Kidney tubule cell (primary cell): ENCODE results near the gene AOX1.
"Not testable (repeated sequence)": the region's sequence is repeated elsewhere in the genome, so short reads cannot be mapped to it uniquely, and the experiment has no call there.

ENCODE experiments used
- DNase-seq: peaks from one replicate; pipeline ENCODE4 v3.0.0-alpha.2; 2018; ENCODE audit warnings: low spot score

The AOX1 gene

GRCh38 chr2:200627110-200627770 lies 41.4 kb downstream of the AOX1 start:
- DNase-seq = peak; percentile 37

GRCh38 chr2:200628461-200628860 lies 42.6 kb downstream of the AOX1 start:
- peak; percentile 34 for DNase-seq

- DNase-seq = no peak
Observed at GRCh38 chr2:200631287-200631686, 45.5 kb downstream of the AOX1 start.

- no peak for DNase-seq
Observed at GRCh38 chr2:200634231-200634964, 48.6 kb downstream of the AOX1 start.

- DNase-seq = no peak
Observed at GRCh38 chr2:200635251-200635650, 49.4 kb downstream of the AOX1 start.

- no peak for DNase-seq
Observed at GRCh38 chr2:200637901-200638300, 52.1 kb downstream of the AOX1 start.

DNA sequence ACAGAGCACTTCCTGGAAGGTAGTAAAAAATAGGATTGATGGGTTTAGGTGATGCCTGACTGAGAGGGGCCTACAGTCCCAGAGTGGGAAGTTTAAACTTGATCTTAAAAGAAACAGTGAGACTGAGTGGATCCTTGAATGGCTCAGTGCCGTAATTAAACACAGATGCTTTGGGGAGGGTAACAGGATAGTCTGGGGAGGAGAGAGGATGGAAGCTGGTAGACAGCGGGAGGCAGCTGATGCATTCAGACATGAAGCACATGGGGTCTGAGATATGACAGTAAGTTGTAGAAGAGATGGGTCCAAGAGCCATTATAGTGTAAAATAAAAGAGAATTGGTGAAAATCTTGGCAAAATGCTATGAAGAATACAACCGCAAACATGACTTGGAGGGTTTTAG lies 54.4 kb downstream of the AOX1 start:
- no peak for DNase-seq

DNA sequence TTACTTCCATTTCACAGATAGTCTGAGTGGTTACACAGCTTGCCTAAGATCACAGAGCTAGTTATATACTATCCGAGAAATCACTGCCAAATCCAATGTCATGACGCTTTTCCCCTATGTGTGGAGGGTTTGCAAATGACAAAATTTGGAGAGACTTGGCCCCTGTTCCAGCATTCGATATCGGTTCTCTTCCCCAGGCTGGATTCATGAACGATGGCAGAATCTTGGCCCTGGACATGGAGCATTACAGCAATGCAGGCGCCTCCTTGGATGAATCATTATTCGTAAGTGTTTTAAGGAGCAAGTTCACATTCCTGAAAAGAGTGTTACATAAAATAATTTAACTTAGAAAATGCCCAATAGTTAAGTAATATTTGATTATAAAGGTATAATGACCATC lies 55.1 kb downstream of the AOX1 start:
- DNase-seq = no peak

- DNase-seq = not testable (repeated sequence)
Observed at GRCh38 chr2:200648518-200649281, 62.9 kb downstream of the AOX1 start.

GRCh38 chr2:200649724-200650123 lies 63.9 kb downstream of the AOX1 start:
- no peak for DNase-seq

DNA sequence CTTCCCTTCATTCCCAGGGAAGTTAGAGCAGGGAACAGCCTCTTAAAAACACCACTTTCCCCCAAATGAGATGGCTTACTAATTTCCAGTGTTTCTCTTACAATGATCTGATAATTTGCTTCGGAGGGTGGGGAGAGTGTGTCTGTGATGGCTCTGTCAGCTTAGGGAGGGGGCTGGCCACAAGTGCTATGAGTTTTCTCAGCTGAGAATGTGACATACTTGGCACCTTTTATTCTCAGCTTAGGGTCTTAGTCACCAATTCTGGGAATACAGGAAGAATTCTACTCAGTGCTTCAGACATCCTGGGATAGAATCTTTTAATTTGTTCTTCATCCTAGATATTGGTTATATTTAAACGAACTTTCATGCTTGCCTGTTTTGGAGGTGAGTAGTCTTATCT lies 64.4 kb downstream of the AOX1 start:
- no peak for DNase-seq

DNA sequence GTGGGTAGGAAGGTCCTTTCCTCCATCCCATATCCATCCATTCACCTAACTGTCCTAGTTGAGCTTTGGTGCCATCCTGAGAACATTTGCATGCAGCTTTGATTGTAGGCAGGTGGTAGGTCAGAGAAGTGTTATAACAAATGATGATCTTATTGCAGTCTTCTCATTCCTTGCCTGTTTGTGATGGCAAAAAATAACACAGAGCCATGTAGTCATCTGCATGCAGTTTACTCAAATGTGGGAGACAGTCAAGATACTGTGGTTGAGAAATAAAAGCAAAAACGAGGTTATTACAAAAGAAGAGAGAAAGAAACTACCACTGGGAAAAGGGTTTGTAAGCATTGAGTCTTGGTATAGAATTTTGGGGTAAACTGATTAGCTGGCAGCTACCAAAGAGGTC lies 66.3 kb downstream of the AOX1 start:
- DNase-seq = no peak

DNA sequence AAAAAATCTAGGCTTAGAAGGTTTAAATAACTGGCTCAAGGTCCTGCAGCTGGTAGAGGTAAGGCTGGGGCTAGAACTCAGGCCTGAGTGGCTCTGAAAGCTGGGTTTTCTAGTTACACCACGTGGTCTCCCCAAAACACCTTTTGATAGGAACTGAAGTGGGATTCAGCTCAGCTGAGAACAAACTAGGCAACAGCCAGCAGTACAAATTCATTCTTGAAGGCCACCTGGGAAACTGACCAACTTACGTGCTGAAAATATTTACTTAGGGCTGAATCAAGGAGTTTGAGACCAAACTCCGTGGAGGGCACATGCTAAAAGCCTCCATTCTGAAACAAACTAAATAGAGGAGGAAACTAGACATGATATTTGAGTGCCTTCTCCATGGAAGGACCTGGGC lies 67.2 kb downstream of the AOX1 start:
- DNase-seq = no peak

DNA sequence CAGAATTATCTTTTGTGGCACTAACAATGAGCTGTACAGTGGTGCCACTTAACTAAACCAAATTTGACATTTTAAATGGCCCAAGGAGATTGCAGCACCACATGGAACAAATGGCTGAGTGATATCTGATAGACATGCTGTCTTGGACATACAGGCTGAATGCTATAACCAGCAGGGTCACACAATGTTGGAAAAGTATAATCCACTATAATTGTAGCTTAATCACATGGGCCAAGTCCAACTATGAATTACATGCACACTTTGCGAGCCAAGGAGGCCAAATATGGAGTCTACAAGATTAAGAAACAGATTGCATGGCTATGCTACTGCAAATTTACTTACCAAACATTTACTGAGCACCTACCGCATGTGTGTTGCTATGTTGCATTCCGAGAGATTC lies 69.0 kb downstream of the AOX1 start:
- no peak for DNase-seq

GRCh38 chr2:200655918-200656580 lies 70.2 kb downstream of the AOX1 start:
- DNase-seq = no peak

GRCh38 chr2:200658278-200658864 lies 72.6 kb downstream of the AOX1 start:
- DNase-seq = peak; percentile 11

DNA sequence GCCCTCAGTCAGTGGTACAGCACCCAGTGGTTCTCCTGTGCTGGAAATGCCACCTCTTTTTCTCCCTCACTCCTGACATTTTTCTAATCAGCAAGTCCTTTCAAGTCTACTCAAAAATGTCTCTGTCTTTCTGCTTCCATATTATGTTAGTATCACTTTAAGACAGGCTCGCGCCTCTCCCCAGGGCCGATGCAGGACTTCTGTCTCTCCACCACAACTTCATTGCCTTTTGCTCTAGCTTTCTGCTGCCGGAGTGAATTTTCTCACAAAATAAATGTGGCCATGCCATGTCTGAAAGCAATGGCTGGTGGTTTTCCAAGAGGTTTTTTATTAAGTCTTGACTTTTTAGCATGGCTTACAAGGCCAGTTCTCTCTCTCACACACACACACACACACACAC lies 73.6 kb downstream of the AOX1 start:
- DNase-seq = no peak

DNA sequence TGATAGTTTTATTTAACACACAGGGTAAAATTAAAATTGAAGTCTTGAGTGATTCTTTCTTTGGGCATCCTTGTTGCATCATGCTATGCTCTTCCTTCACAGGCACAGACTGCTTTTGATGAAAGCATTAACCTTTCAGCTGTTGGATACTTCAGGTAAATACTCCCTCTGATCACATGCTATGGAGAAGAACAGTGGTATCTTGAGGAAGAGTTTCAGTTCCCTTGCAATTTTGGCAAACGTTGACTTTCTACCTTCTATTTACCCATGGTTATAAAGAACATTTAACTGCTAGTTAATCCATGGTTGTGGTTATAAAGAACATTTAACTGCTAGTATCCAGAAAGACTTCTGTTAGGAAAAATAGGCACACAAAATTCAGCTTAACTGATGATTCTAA lies 75.7 kb downstream of the AOX1 start:
- DNase-seq = no peak

DNA sequence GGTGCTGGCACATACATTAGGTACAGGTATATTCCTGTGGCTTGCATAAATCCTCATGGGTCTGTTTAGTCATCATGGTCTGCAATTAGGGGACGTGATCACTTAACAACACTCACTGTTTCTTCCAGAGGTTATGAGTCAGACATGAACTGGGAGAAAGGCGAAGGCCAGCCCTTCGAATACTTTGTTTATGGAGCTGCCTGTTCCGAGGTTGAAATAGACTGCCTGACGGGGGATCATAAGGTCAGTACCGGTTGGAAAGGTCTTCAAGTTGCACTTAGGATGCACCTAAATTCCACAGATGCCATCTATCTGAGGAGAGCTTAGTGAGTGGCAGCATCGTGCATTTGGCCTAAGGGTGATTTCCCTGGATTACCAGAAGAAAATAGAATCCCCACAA lies 76.9 kb downstream of the AOX1 start:
- DNase-seq = peak; percentile 84

GRCh38 chr2:200664770-200665494 lies 79.1 kb downstream of the AOX1 start:
- no peak for DNase-seq

DNA sequence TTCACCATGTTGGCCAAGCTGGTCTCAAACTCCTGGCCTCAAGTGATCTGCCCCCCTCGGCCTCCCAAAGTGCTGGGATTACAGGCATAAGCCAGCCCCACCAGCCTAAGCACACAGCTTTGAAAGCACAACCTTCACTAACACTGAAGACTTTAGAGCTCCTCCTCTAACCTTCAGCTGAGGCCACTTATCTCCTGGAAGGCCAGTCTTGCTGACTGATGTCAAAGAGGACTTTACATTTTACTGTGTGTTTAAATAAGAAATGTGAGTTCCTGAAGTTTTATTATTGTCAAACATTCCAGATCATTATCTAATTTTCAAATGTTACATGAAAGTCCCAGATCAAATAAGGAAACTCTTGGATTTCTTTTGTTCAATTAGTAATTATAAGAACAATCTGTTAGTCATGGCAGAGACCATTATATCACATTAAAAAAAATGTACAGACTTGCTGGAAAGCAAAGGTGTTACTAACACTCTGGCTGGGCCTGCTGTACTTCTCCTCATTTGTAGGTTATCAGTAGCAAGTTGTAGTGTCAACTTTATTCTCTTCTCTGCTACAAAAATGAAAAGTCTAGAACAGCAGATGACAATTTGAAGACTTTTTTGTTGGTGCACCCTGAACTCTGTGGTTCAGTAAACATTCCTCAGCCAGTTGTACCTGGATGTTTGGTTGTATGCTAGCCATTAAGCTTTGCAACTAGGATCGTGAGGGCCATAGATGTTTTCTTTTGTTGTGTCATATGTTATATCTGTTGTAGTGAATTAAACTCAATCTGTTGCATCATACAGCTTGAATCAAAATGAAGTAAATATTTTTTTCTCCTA lies 80.0 kb downstream of the AOX1 start:
- no peak for DNase-seq
